ENCODE measurements around the gene CEACAM16. TPM values are rescaled to one million over a fixed set of nuclear protein-coding genes. Genes with fewer than 3 reads are reported as not detected.

The CEACAM16 gene
- total and polyA plus RNA-seq, 9 donors, result 0.31 to 0.84 (median 0.58) TPM

DNA sequence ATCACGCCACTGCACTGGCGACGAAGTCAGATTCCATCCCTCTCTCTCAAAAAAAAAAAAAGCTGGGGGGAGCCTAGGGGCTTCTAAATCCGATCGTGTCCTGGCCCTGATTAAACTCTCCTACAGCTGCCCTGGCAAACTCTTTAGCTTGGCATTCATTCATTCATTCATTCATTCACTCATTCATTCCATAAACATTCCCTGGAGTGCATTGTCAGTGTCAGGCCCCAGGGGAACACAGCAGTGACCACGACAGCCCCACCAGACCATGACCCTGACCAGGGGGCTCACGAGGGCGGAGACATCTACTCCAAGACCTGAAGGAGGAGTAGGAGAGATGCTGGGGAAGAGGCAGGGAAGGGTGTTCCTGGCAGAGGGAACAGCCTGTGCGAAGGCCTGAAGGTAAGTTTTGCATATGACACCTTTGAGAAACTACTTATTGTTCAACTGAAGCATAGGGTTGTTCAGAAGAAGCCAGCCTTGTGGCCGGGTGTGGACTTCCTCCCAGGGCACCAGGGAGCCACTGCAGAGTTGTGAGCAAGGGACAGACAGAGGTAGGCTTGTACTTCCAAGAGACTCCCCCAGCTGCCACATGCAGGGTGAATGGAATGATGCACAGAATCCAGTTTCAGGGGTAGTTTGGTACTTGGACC, 24.5 kb downstream of the CEACAM16 start:
- WGBS (ENCODE audit: insufficient coverage), result 69% methylated on average over 4 of the region's 10 CpGs
- Histone ChIP-seq H3K36me3 (ENCODE audit: control insufficient read depth, insufficient read depth, low read length) (no peaks in the 10 kb centered on the region), H3K4me3 (ENCODE audit: low read length) (no peak overlapping the region), H3K4me1 (ENCODE audit: control insufficient read depth, insufficient read depth, low read length) (peaks cover 21% of the 10 kb centered on the region), H3K27ac (ENCODE audit: low read length) (no peak overlapping the region), H3K27me3 (ENCODE audit: control insufficient read depth, insufficient read depth, low read length) (no peaks in the 10 kb centered on the region), H3K9me3 (replicated peaks; ENCODE audit: control insufficient read depth, low read depth, low read length) (no peaks in the 10 kb centered on the region)
- no peak for DNase-seq

DNA sequence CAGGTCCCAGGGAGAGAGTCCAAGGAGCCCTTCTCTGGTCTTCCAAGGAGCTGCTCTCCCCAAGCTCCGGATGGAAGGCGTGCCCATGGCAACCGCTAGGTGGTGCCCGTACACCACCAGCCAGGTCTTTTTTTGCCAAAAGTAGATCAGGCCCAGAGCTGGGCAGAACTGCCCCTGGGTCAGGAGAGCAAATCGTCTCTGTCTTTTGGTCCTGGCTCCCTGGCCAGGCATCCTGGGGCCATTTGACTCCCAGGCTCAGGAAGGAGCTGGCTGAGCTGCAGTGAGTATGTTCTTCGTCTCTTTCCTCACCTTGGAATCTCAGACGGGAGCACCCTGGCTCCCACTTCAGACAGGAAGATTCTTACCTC, 25.0 kb downstream of the CEACAM16 start:
- no peaks in the 10 kb centered on the region for H3K36me3 ChIP-seq (ENCODE audit: control insufficient read depth, insufficient read depth, low read length)
- no peaks in the 10 kb centered on the region for H3K9me3 ChIP-seq (replicated peaks; ENCODE audit: control insufficient read depth, low read depth, low read length)
- no peak overlapping the region for H3K4me3 ChIP-seq (ENCODE audit: low read length)
- no peak overlapping the region for H3K27ac ChIP-seq (ENCODE audit: low read length)
- 15% methylated on average over 7 of the region's 7 CpGs for WGBS (ENCODE audit: insufficient coverage)
- no peaks in the 10 kb centered on the region for H3K27me3 ChIP-seq (ENCODE audit: control insufficient read depth, insufficient read depth, low read length)
- peaks cover 16% of the 10 kb centered on the region for H3K4me1 ChIP-seq (ENCODE audit: control insufficient read depth, insufficient read depth, low read length)
- DNase-seq, result peak; percentile 83

DNA sequence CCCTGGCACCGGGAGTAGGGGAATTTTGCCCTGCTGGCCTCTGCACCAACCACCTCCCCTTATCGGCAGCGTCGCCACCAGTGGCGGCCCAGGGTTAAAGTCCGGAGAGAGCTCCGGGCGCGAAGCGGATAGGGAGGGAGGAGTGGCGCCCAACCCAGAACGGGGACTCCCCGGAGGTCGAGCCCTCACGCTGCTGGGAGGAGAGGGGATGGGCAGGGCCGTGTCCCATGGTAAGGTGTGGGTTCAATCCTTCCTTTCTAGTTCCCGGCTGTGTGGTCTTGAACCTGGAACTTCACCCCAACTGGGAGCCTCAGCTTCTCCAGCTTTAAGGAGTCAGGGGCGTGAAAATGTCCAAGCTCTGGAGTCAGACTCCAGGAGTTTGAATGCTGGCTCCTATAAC, 26.3 kb downstream of the CEACAM16 start:
- DNase-seq, result no peak
- Histone ChIP-seq H3K27me3 (ENCODE audit: control insufficient read depth, insufficient read depth, low read length) (no peaks in the 10 kb centered on the region), H3K4me1 (ENCODE audit: control insufficient read depth, insufficient read depth, low read length) (peaks cover 10% of the 10 kb centered on the region), H3K36me3 (ENCODE audit: control insufficient read depth, insufficient read depth, low read length) (no peaks in the 10 kb centered on the region), H3K27ac (ENCODE audit: low read length) (no peak overlapping the region), H3K4me3 (ENCODE audit: low read length) (no peak overlapping the region), H3K9me3 (replicated peaks; ENCODE audit: control insufficient read depth, low read depth, low read length) (no peaks in the 10 kb centered on the region)
- WGBS (ENCODE audit: insufficient coverage), result 26% methylated on average over 12 of the region's 18 CpGs

DNA sequence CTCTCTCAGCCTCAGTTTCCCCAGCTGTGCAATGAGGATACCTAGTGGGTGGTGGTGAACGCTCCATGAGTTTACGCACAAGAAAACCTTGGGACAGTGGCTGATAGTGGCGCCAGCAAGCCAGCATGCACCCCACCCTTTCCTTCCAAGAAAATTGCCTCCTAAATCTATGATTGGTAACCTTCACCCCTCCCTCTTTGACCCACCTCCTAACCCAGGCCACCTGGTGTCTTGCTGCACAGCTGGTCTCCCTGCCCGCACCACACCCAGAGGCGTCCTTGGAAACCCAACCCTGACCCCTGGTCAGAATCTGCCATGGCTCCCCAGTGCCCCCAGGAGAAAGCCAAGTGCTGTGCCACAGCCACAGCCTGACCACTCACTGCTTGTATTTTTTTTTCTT, 26.7 kb downstream of the CEACAM16 start:
- no peak overlapping the region for H3K27ac ChIP-seq (ENCODE audit: low read length)
- H3K4me3 ChIP-seq (ENCODE audit: low read length), result no peak overlapping the region
- peaks cover 10% of the 10 kb centered on the region for H3K4me1 ChIP-seq (ENCODE audit: control insufficient read depth, insufficient read depth, low read length)

DNA sequence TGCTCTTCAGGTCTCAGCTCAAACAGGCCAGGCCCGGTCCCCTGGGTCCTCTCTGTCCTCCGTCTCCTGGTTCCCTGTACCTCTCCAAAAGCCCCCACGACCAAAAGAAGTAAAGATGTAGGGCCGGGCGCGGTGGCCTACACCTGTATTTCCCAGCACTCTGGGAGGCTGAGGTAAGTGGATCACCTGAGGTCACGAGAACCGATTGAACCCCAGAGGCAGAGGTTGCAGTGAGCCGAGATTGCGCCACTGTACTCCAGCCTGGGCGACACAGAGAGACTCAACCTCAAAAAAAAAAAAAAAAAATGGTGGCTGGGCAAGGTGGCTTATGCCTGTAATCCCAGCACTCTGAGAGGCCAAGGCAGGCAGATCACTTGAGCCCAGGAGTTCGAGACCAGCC, 27.5 kb downstream of the CEACAM16 start:
- Histone ChIP-seq H3K27me3 (ENCODE audit: control insufficient read depth, insufficient read depth, low read length) (no peaks in the 10 kb centered on the region), H3K27ac (ENCODE audit: low read length) (no peak overlapping the region), H3K36me3 (ENCODE audit: control insufficient read depth, insufficient read depth, low read length) (no peaks in the 10 kb centered on the region), H3K4me1 (ENCODE audit: control insufficient read depth, insufficient read depth, low read length) (peaks cover 10% of the 10 kb centered on the region), H3K9me3 (replicated peaks; ENCODE audit: control insufficient read depth, low read depth, low read length) (no peaks in the 10 kb centered on the region), H3K4me3 (ENCODE audit: low read length) (no peak overlapping the region)
- DNase-seq, result no peak
- WGBS (ENCODE audit: insufficient coverage), result 93% methylated on average over 7 of the region's 12 CpGs

More for the DNA sequence above, 26.7 kb downstream of the CEACAM16 start:
- WGBS (ENCODE audit: insufficient coverage), result 77% methylated on average over 5 of the region's 5 CpGs
- H3K36me3 ChIP-seq (ENCODE audit: control insufficient read depth, insufficient read depth, low read length), result no peaks in the 10 kb centered on the region
- no peak for DNase-seq
- no peaks in the 10 kb centered on the region for H3K9me3 ChIP-seq (replicated peaks; ENCODE audit: control insufficient read depth, low read depth, low read length)
- no peaks in the 10 kb centered on the region for H3K27me3 ChIP-seq (ENCODE audit: control insufficient read depth, insufficient read depth, low read length)

DNA sequence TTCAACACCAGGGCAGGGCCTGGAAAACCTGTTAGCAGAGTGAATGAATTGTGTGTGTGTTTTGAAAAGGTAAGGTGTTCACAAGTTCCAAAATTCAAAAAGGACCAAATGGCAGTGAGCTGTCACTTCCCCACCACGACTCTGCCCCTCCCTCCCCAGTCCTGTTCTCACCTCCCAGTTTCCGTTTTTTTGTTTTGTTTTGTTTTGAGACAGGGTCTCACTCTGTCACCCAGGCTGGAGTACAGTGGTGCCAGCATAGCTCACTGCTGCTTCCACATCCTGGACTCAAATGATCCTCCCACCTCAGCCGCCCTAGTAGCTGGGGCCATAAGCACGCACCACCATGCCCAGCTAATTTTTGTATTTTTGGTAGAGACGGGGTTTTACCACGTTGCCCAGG, 29.2 kb downstream of the CEACAM16 start:
- 59% methylated on average over 3 of the region's 6 CpGs for WGBS (ENCODE audit: insufficient coverage)
- Histone ChIP-seq H3K27me3 (ENCODE audit: control insufficient read depth, insufficient read depth, low read length) (peaks cover 3% of the 10 kb centered on the region), H3K9me3 (replicated peaks; ENCODE audit: control insufficient read depth, low read depth, low read length) (no peaks in the 10 kb centered on the region), H3K4me1 (ENCODE audit: control insufficient read depth, insufficient read depth, low read length) (peaks cover 10% of the 10 kb centered on the region), H3K36me3 (ENCODE audit: control insufficient read depth, insufficient read depth, low read length) (no peaks in the 10 kb centered on the region), H3K27ac (ENCODE audit: low read length) (no peak overlapping the region), H3K4me3 (ENCODE audit: low read length) (no peak overlapping the region)
- no peak for DNase-seq

DNA sequence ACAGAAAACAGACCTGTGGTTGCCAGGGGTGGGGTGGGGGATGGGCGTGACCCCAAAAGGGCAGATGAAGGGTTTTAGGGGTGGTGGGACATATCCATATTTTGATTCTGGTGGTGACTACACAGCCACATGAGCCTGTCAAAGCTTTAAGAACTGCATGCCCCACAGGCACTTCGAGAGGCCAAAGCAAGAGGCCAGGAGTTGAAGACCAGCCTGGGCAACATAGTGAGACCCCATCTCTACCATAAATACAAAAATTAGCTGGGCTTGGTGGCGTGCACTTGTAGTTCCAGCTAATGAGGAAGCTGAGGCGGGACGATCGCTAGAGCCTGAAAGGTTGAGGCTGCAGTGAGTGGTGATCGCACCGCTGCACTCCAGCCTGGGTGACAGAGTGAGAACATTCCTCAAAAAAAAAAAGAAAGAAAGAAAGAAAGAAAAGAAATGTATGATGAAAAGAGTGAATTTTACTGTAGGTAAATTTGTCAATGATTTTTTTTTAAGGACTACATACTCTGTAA, 30.6 kb downstream of the CEACAM16 start:
- 96% methylated on average over 5 of the region's 8 CpGs for WGBS (ENCODE audit: insufficient coverage)
- H3K27me3 ChIP-seq (ENCODE audit: control insufficient read depth, insufficient read depth, low read length), result peaks cover 3% of the 10 kb centered on the region
- H3K4me3 ChIP-seq (ENCODE audit: low read length), result no peak overlapping the region
- DNase-seq, result no peak
- no peaks in the 10 kb centered on the region for H3K36me3 ChIP-seq (ENCODE audit: control insufficient read depth, insufficient read depth, low read length)
- H3K9me3 ChIP-seq (replicated peaks; ENCODE audit: control insufficient read depth, low read depth, low read length), result no peaks in the 10 kb centered on the region
- H3K4me1 ChIP-seq (ENCODE audit: control insufficient read depth, insufficient read depth, low read length), result peaks cover 6% of the 10 kb centered on the region
- H3K27ac ChIP-seq (ENCODE audit: low read length), result no peak overlapping the region

DNA sequence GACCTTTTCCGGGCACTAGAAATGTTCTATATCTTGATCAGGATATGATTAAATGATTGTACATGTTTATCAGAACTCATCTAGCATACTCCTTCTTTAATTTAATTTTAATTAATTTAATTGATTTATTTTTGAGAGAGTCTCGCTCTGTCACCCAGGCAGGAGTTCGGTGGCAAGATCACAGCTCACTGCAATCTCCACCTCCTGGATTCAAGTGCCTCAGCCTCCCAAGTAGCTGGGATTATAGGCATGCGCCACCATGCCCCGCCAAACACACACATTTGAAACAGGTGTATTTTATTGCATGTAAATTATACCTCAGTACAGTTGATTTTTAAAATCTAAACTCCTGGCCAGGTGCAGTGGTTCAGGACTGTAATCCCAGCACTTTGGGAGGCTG, 32.1 kb downstream of the CEACAM16 start:
- no peak overlapping the region for H3K27ac ChIP-seq (ENCODE audit: low read length)
- peaks cover 3% of the 10 kb centered on the region for H3K27me3 ChIP-seq (ENCODE audit: control insufficient read depth, insufficient read depth, low read length)
- no peak overlapping the region for H3K4me3 ChIP-seq (ENCODE audit: low read length)
- no peaks in the 10 kb centered on the region for H3K36me3 ChIP-seq (ENCODE audit: control insufficient read depth, insufficient read depth, low read length)
- H3K4me1 ChIP-seq (ENCODE audit: control insufficient read depth, insufficient read depth, low read length), result no peaks in the 10 kb centered on the region
- WGBS (ENCODE audit: insufficient coverage), result no CpG with 5 or more reads among the region's 5 CpGs
- DNase-seq, result no peak
- H3K9me3 ChIP-seq (replicated peaks; ENCODE audit: control insufficient read depth, low read depth, low read length), result no peaks in the 10 kb centered on the region

DNA sequence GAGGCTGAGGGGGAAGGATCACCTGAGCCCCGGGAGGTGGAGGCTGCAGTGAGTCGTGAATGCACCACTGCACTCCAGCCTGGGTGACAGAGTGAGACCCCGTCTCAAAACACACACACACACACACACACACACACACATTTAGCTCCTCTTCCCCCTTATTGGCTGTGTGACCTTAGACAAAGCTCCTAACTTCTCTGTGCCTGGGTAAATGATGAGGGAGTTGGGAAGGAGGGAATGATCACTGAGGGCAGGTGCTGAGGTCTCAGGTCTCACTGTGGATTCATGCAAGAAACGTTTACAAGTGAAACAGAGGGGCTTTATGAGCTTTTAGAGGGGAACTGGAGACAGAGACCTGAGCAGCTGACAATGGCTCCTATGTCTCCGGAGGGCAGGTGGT, 32.7 kb downstream of the CEACAM16 start:
- Histone ChIP-seq H3K4me1 (ENCODE audit: control insufficient read depth, insufficient read depth, low read length) (no peaks in the 10 kb centered on the region), H3K9me3 (replicated peaks; ENCODE audit: control insufficient read depth, low read depth, low read length) (no peaks in the 10 kb centered on the region), H3K27ac (ENCODE audit: low read length) (no peak overlapping the region), H3K4me3 (ENCODE audit: low read length) (no peak overlapping the region), H3K36me3 (ENCODE audit: control insufficient read depth, insufficient read depth, low read length) (no peaks in the 10 kb centered on the region), H3K27me3 (ENCODE audit: control insufficient read depth, insufficient read depth, low read length) (peaks cover 3% of the 10 kb centered on the region)
- 49% methylated on average over 2 of the region's 5 CpGs for WGBS (ENCODE audit: insufficient coverage)
- no peak for DNase-seq

DNA sequence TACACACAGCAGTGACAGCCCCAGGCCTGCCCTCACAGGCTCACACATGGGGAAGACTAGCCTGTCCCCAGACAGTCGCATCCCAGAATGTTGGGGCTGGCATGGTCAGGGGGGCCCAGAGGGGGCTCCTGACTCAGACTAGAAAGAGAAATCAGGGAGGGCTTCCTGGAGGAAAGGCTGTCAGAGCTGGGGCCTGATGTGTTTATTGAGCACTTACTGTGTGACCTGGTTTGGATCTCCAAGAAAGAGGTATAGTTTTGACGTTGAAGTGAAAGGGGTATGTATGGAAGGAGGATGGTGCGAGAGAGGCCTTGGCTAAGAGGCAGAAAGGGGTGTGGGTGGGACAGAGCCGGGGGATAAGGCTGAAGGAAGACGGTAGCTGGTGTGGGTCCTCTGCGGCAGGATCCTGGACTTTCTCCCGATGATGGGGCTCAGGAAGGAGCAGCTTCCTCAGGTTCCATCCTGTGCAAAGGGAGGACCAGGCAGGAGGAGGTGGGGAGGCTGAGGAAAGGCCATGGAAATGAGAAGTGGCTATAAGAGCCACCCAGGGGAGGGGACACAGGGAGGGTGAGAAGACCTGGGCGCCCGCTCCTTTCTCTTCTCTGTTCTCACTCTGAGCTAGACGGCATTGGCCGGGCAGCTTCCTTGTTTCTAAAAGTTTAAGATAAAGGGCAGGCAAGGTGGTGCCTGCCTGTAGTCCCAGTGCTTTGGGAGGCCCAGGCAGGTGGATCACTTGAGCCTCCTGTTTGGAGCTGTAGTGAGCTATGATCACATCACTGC, 33.5 kb downstream of the CEACAM16 start:
- no peak for DNase-seq
- H3K36me3 ChIP-seq (ENCODE audit: control insufficient read depth, insufficient read depth, low read length), result no peaks in the 10 kb centered on the region
- peaks cover under 1% of the 10 kb centered on the region for H3K4me1 ChIP-seq (ENCODE audit: control insufficient read depth, insufficient read depth, low read length)
- H3K4me3 ChIP-seq (ENCODE audit: low read length), result no peak overlapping the region
- H3K27me3 ChIP-seq (ENCODE audit: control insufficient read depth, insufficient read depth, low read length), result peaks cover 3% of the 10 kb centered on the region
- H3K27ac ChIP-seq (ENCODE audit: low read length), result no peak overlapping the region
- H3K9me3 ChIP-seq (replicated peaks; ENCODE audit: control insufficient read depth, low read depth, low read length), result no peaks in the 10 kb centered on the region
- 76% methylated on average over 8 of the region's 11 CpGs for WGBS (ENCODE audit: insufficient coverage)

Data from muscle of leg (tissue), 11 donors.